Measurements from ENCODE around the gene EPN2. TPM values are rescaled to one million over a fixed set of nuclear protein-coding genes. Genes with fewer than 3 reads are reported as not detected.

EPN2 gene
- polyA plus RNA-seq, 1 donor (not counting 4 experiments of a cell fraction or from before 2014, with no cell fraction given): 30.2 TPM

GRCh38 chr17:19344311-19345066 is 107.3 kb downstream of the EPN2 start:
- DNase-seq (ENCODE audit: low read depth, low spot score) (no peak), FAIRE-seq (no peak)
- dilution Hi-C loops (cut with MboI; ENCODE audit: extremely low pct_ligation_motif_present, low sequenced_read_pairs): no loop called here
- TF ChIP-seq EZH2 (IDR thresholded peaks at IDR 0.05; ENCODE audit: low read length) (no peak), CTCF (optimal IDR thresholded peaks at IDR 0.05 in 1 of 3, IDR thresholded peaks at IDR 0.05 in 1 of 3, conservative IDR thresholded peaks at IDR 0.05 in 1 of 3; ENCODE audit: extremely low read depth in 1 of 3, insufficient read depth in 2 of 3, low read length in 3 of 3) (no peak)
- no peak overlapping the region for H3K4me2 ChIP-seq (ENCODE audit: control insufficient read depth, extremely low read depth, insufficient read depth, low read depth, low read length)
- no peaks in the 10 kb centered on the region for H3K36me3 ChIP-seq (ENCODE audit: control insufficient read depth in 2 of 2, extremely low read depth in 1 of 2, insufficient read depth in 2 of 2, low read length in 2 of 2)
- peaks cover 26% of the 10 kb centered on the region for H3K4me1 ChIP-seq (ENCODE audit: control insufficient read depth, extremely low read depth, insufficient read depth, low read length)
- H3K27me3 ChIP-seq (ENCODE audit: control insufficient read depth, extremely low read depth, insufficient read depth, low read length): no peaks in the 10 kb centered on the region
- H3K9me3 ChIP-seq (ENCODE audit: control insufficient read depth, low read depth, low read length): no peaks in the 10 kb centered on the region
- H3K79me2 ChIP-seq (ENCODE audit: control insufficient read depth, insufficient read depth, low read length): no peaks in the 10 kb centered on the region
- H3K4me3 ChIP-seq (ENCODE audit: control insufficient read depth in 2 of 3, extremely low read depth in 1 of 3, insufficient read depth in 2 of 3, low read depth in 1 of 3, low read length in 3 of 3): no peak overlapping the region
- no peaks in the 10 kb centered on the region for H3K9me1 ChIP-seq (ENCODE audit: control insufficient read depth, extremely low read depth, insufficient read depth, low read length)
- no peaks in the 10 kb centered on the region for H4K20me1 ChIP-seq (ENCODE audit: control insufficient read depth, extremely low read depth, insufficient read depth, low read length)
- no peak overlapping the region for H3K27ac ChIP-seq (ENCODE audit: control insufficient read depth, insufficient read depth, low read length)
- no peak overlapping the region for H2AFZ ChIP-seq (ENCODE audit: control insufficient read depth, low read length)
- H3K9ac ChIP-seq (ENCODE audit: control insufficient read depth, extremely low read depth, insufficient read depth, low read length): no peak overlapping the region

GRCh38 chr17:19345067-19345460 is 107.9 kb downstream of the EPN2 start:
- no peak overlapping the region for H3K4me3 ChIP-seq (ENCODE audit: control insufficient read depth in 2 of 3, extremely low read depth in 1 of 3, insufficient read depth in 2 of 3, low read depth in 1 of 3, low read length in 3 of 3)
- H3K27me3 ChIP-seq (ENCODE audit: control insufficient read depth, extremely low read depth, insufficient read depth, low read length): no peaks in the 10 kb centered on the region
- H4K20me1 ChIP-seq (ENCODE audit: control insufficient read depth, extremely low read depth, insufficient read depth, low read length): no peaks in the 10 kb centered on the region
- H3K4me2 ChIP-seq (ENCODE audit: control insufficient read depth, extremely low read depth, insufficient read depth, low read depth, low read length): no peak overlapping the region
- H3K9ac ChIP-seq (ENCODE audit: control insufficient read depth, extremely low read depth, insufficient read depth, low read length): no peak overlapping the region
- H3K9me3 ChIP-seq (ENCODE audit: control insufficient read depth, low read depth, low read length): no peaks in the 10 kb centered on the region
- H3K79me2 ChIP-seq (ENCODE audit: control insufficient read depth, insufficient read depth, low read length): no peaks in the 10 kb centered on the region
- FAIRE-seq: no peak
- H2AFZ ChIP-seq (ENCODE audit: control insufficient read depth, low read length): no peak overlapping the region
- no peak for DNase-seq (ENCODE audit: low read depth, low spot score)
- TF ChIP-seq EZH2 (IDR thresholded peaks at IDR 0.05; ENCODE audit: low read length): no peak
- no peak for TF ChIP-seq CTCF (optimal IDR thresholded peaks at IDR 0.05 in 1 of 3, IDR thresholded peaks at IDR 0.05 in 1 of 3, conservative IDR thresholded peaks at IDR 0.05 in 1 of 3; ENCODE audit: extremely low read depth in 1 of 3, insufficient read depth in 2 of 3, low read length in 3 of 3)
- peaks cover 26% of the 10 kb centered on the region for H3K4me1 ChIP-seq (ENCODE audit: control insufficient read depth, extremely low read depth, insufficient read depth, low read length)
- H3K9me1 ChIP-seq (ENCODE audit: control insufficient read depth, extremely low read depth, insufficient read depth, low read length): no peaks in the 10 kb centered on the region
- dilution Hi-C loops (cut with MboI; ENCODE audit: extremely low pct_ligation_motif_present, low sequenced_read_pairs): no loop called here
- no peaks in the 10 kb centered on the region for H3K36me3 ChIP-seq (ENCODE audit: control insufficient read depth in 2 of 2, extremely low read depth in 1 of 2, insufficient read depth in 2 of 2, low read length in 2 of 2)
- H3K27ac ChIP-seq (ENCODE audit: control insufficient read depth, insufficient read depth, low read length): no peak overlapping the region

Data from keratinocyte (primary cell).